Measurements from ENCODE around the gene ZNF557. TPM values are rescaled to one million over a fixed set of nuclear protein-coding genes. Genes with fewer than 3 reads are reported as not detected.

Gene ZNF557
- total RNA-seq, 4 donors from 2014 or later, result 7.6 to 34.9 (median 15.7) TPM

DNA sequence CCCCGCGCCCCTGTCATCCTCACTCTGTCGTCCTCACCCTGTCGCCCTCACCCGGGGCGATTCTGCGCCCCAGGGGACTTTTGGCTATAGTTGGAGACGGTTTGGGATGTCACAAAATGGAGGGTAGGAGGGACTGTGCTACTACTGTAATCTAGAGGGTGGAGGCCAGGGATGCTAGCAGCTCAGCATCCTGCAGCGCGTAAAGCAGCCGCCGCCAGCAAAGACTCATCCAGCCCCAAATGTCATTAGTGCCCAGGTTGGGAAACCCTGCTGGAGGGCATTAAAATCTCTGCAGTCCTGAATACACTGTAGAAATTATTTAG lies 362 bp downstream of the ZNF557 start:
- intact Hi-C loops (cut with DNase I; ENCODE audit: low total_unique reads), result no loop called here
- no peaks in the 10 kb centered on the region for H3K9me3 ChIP-seq
- H3K36me3 ChIP-seq, result no peaks in the 10 kb centered on the region
- peak overlapping the region; percentile 67 to 91 for H3K4me3 ChIP-seq
- no peaks in the 10 kb centered on the region for H3K4me1 ChIP-seq
- H3K27ac ChIP-seq, result peak overlapping the region; percentile 68 to 82
- TF ChIP-seq, protein P1, sequence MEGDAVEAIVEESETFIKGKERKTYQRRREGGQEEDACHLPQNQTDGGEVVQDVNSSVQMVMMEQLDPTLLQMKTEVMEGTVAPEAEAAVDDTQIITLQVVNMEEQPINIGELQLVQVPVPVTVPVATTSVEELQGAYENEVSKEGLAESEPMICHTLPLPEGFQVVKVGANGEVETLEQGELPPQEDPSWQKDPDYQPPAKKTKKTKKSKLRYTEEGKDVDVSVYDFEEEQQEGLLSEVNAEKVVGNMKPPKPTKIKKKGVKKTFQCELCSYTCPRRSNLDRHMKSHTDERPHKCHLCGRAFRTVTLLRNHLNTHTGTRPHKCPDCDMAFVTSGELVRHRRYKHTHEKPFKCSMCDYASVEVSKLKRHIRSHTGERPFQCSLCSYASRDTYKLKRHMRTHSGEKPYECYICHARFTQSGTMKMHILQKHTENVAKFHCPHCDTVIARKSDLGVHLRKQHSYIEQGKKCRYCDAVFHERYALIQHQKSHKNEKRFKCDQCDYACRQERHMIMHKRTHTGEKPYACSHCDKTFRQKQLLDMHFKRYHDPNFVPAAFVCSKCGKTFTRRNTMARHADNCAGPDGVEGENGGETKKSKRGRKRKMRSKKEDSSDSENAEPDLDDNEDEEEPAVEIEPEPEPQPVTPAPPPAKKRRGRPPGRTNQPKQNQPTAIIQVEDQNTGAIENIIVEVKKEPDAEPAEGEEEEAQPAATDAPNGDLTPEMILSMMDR (IDR thresholded peaks at IDR 0.05), result no peak
- no peak for TF ChIP-seq POLR2A (IDR thresholded peaks at IDR 0.05)
- H3K27me3 ChIP-seq, result no peaks in the 10 kb centered on the region
- no peak for DNase-seq

DNA sequence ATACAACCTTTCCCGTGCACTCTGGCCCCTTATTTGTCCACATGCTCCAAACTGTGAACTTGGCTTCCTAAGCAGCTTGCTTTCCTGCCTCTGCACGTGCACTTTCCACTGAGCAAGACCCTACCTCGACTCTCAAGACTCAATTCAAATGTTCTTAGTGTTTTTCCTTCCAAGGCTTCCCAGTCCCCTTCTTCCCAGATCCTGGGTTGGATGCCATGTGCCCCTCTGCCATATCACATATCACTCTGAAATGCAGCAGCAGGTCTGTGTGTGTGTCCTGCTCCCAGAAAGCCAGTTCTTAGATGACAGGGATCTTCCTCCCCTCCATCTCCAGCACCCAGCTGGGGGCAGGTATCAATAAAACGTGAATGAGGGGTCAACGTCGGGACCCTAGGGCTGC lies 3.0 kb downstream of the ZNF557 start:
- TF ChIP-seq POLR2A (IDR thresholded peaks at IDR 0.05), result no peak
- TF ChIP-seq, protein P1 (IDR thresholded peaks at IDR 0.05), result no peak
- intact Hi-C loops (cut with DNase I; ENCODE audit: low total_unique reads), result no loop called here
- no peaks in the 10 kb centered on the region for H3K4me1 ChIP-seq
- H3K27me3 ChIP-seq, result no peaks in the 10 kb centered on the region
- H3K27ac ChIP-seq, result no peak overlapping the region
- H3K4me3 ChIP-seq, result no peak overlapping the region
- peaks cover 0 to 21% of the 10 kb centered on the region in 2 donors for H3K9me3 ChIP-seq
- no peaks in the 10 kb centered on the region for H3K36me3 ChIP-seq
- no peak for DNase-seq

DNA sequence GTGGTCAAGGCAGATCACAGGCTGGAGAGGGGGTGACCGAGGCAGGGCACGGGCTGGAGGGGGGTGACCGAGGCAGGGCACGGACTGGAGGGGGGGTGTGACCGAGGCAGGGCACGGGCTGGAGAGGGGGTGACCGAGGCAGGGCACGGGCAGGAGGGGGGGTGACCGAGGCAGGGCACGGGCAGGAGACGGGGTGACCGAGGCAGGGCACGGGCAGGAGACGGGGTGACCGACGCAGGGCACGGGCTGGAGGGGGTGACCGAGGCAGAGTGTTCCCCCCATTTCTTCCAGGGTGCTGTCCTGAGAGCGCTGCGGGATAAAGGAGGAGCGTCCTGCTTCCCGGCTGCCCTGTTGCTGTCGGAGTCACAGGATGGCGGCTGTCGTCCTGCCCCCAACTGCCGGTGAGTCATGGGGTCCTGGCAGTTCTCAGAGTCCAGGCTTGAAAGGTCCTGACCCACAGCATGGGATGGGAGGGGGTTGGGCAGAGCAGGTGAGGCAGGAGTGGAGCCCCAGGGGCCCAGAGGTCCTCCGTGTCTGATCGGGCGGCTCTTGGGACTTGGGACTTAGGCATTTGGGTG lies 5.3 kb downstream of the ZNF557 start:
- peaks cover 0 to 43% of the 10 kb centered on the region in 2 donors for H3K9me3 ChIP-seq
- H3K4me3 ChIP-seq, result no peak overlapping the region
- H3K4me1 ChIP-seq, result no peaks in the 10 kb centered on the region
- H3K27me3 ChIP-seq, result no peaks in the 10 kb centered on the region
- intact Hi-C loops (cut with DNase I; ENCODE audit: low total_unique reads), result no loop called here
- no peak for DNase-seq
- TF ChIP-seq, protein P1 (IDR thresholded peaks at IDR 0.05), result no peak
- TF ChIP-seq POLR2A (IDR thresholded peaks at IDR 0.05), result no peak
- H3K27ac ChIP-seq, result no peak overlapping the region
- no peaks in the 10 kb centered on the region for H3K36me3 ChIP-seq

DNA sequence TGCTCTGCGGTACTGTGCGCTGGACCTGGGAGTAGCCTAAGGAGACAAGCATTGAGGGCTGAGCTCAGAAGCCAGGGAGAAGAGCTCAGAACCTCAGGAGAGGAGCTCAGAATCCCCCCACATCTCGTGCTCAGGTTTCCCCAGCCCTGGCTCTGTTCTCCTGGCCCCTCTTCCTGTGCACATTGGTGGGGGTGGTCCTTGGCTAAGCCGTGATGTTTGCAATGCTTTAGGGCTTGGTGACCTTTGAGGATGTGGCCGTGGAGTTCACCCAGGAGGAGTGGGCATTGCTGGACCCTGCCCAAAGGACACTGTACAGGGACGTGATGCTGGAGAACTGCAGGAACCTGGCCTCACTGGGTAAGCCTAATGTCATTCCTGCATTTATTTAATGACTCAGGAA lies 6.6 kb downstream of the ZNF557 start:
- Histone ChIP-seq H3K27me3 (no peaks in the 10 kb centered on the region), H3K36me3 (no peaks in the 10 kb centered on the region), H3K27ac (no peak overlapping the region), H3K9me3 (peaks cover 0 to 56% of the 10 kb centered on the region in 2 donors), H3K4me1 (no peaks in the 10 kb centered on the region), H3K4me3 (no peak overlapping the region)
- DNase-seq, result no peak
- TF ChIP-seq, protein P1 (IDR thresholded peaks at IDR 0.05), result no peak
- TF ChIP-seq POLR2A (IDR thresholded peaks at IDR 0.05), result no peak
- intact Hi-C loops (cut with DNase I; ENCODE audit: low total_unique reads), result no loop called here

DNA sequence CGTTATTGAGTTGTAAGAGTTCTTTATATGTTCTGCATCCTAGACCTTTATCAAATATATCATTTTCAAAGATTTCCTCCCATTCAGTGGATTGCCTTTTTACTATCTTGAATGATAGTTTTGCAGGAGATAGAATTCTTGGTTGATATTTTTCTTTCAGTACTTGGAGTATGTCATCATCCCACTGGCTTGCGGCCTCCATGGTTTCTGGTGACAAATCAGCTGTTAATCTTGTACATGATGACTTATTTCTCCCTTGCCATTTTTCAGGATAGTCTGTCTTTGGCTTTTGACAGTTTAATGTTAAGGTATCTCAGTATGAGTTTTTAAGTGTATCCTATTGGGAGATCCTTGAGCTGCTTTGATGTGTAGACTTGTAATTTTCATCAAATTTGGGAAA lies 8.5 kb downstream of the ZNF557 start:
- DNase-seq, result no peak
- H3K4me3 ChIP-seq, result no peak overlapping the region
- no peak overlapping the region for H3K27ac ChIP-seq
- no peaks in the 10 kb centered on the region for H3K4me1 ChIP-seq
- H3K27me3 ChIP-seq, result no peaks in the 10 kb centered on the region
- TF ChIP-seq, protein P1 (IDR thresholded peaks at IDR 0.05), result no peak
- TF ChIP-seq POLR2A (IDR thresholded peaks at IDR 0.05), result no peak
- intact Hi-C loops (cut with DNase I; ENCODE audit: low total_unique reads), result no loop called here
- H3K36me3 ChIP-seq, result no peaks in the 10 kb centered on the region
- H3K9me3 ChIP-seq, result peaks cover 0 to 75% of the 10 kb centered on the region in 2 donors

Data from uterus (tissue), 4 donors.